Activated CD4-positive, CD25-positive, alpha-beta regulatory T cell treated with anti-CD3 and anti-CD28 coated beads, Interleukin-2, amount 50 U/mL, for 16 hours (primary cell): ENCODE data around the gene METTL15.
"Not testable (repeated sequence)": the region's sequence is repeated elsewhere in the genome, so short reads cannot be mapped to it uniquely, and the experiment has no call there.

Source experiments
- DNase-seq: peaks from one replicate; pipeline ENCODE4 v3.0.0-alpha.2; 2020; ENCODE audit warnings: low read depth, low spot score

Gene METTL15

GRCh38 chr11:28195449-28195848 lies 87.3 kb downstream of the METTL15 start:
- DNase-seq, result no peak

GRCh38 chr11:28209906-28210305 lies 101.7 kb downstream of the METTL15 start:
- DNase-seq, result no peak

- not testable (repeated sequence) for DNase-seq
Measured at GRCh38 chr11:28222063-28222462, 113.9 kb downstream of the METTL15 start.

- DNase-seq, result no peak
Measured at GRCh38 chr11:28223577-28223976, 115.4 kb downstream of the METTL15 start.

GRCh38 chr11:28223994-28224393 lies 115.8 kb downstream of the METTL15 start:
- DNase-seq, result no peak

- DNase-seq, result no peak
Measured at GRCh38 chr11:28227460-28227859, 119.3 kb downstream of the METTL15 start.

GRCh38 chr11:28228196-28228895 lies 120.2 kb downstream of the METTL15 start:
- DNase-seq, result no peak

GRCh38 chr11:28231475-28231874 lies 123.3 kb downstream of the METTL15 start:
- DNase-seq, result no peak

GRCh38 chr11:28232649-28233048 lies 124.5 kb downstream of the METTL15 start:
- no peak for DNase-seq

- DNase-seq, result no peak
Measured at GRCh38 chr11:28241760-28242159, 133.6 kb downstream of the METTL15 start.

- no peak for DNase-seq
Measured at GRCh38 chr11:28242596-28242995, 134.4 kb downstream of the METTL15 start.

- no peak for DNase-seq
Measured at GRCh38 chr11:28243061-28243460, 134.9 kb downstream of the METTL15 start.

- no peak for DNase-seq
Measured at GRCh38 chr11:28243581-28243980, 135.4 kb downstream of the METTL15 start.

GRCh38 chr11:28245131-28245530 lies 136.9 kb downstream of the METTL15 start:
- no peak for DNase-seq

- DNase-seq, result no peak
Measured at GRCh38 chr11:28250192-28250591, 142.0 kb downstream of the METTL15 start.

GRCh38 chr11:28251257-28251656 lies 143.1 kb downstream of the METTL15 start:
- no peak for DNase-seq

- no peak for DNase-seq
Measured at GRCh38 chr11:28257761-28258160, 149.6 kb downstream of the METTL15 start.

- no peak for DNase-seq
Measured at GRCh38 chr11:28259177-28259843, 151.1 kb downstream of the METTL15 start.

GRCh38 chr11:28268925-28269324 lies 160.7 kb downstream of the METTL15 start:
- no peak for DNase-seq

GRCh38 chr11:28269586-28269985 lies 161.4 kb downstream of the METTL15 start:
- DNase-seq, result no peak

- DNase-seq, result not testable (repeated sequence)
Measured at GRCh38 chr11:28272247-28272646, 164.1 kb downstream of the METTL15 start.

- no peak for DNase-seq
Measured at GRCh38 chr11:28274216-28274615, 166.0 kb downstream of the METTL15 start.

GRCh38 chr11:28284196-28284595 lies 176.0 kb downstream of the METTL15 start:
- DNase-seq, result no peak
